HepG2 (cell line): ENCODE results near the gene FAM210A. TPM values are rescaled to one million over a fixed set of nuclear protein-coding genes. Genes with fewer than 3 reads are reported as not detected.

Experiments used
- ATAC-seq: fragments of 200-7000 bp; cut with Tn5 transposase; 3 replicates; pipeline ENCODE4 v1.9.1; 2020; ENCODE audit warnings: mild to moderate bottlenecking, moderate library complexity
- BruUV-seq: library from RNA; stranded (reverse); fragments of 400-500 nt; replicated peaks from 2 replicates; lab custom pipeline; 2021; lab: Mats Ljungman, UMichigan
- CTCF ChIA-PET: fragments of 300-600 bp; formaldehyde crosslinking; extraction: SDS; loops from one replicate; lab custom pipeline; 2021; ENCODE audit warnings: low total read pairs, inconsistent platforms, low intra/inter-chr PET ratio; lab: Yijun Ruan, JAX
- POLR2A ChIA-PET: fragments of 350-600 bp; sonication (Branson Sonifier 250); formaldehyde crosslinking; loops from one replicate; lab custom pipeline; 2020; ENCODE audit warnings: antibody characterized with exemption, inconsistent platforms; lab: Yijun Ruan, JAX
- DNase-seq: peaks from one replicate; pipeline ENCODE4 v3.0.0-alpha.2; 2015; ENCODE audit warnings: low spot score
- FAIRE-seq: peaks from 3 replicates; lab custom pipeline; 2011; peaks lifted over from hg19 to GRCh38; lab: Jason Lieb, UNC
- H2AFZ ChIP-seq: one replicate; pipeline ENCODE4 v1.6.1; 2011; ENCODE audit warnings: low read length, inconsistent platforms
- H3K27ac ChIP-seq: fragments of 300-600 bp; 3 replicates; pipeline ENCODE4 v1.8.0; 2011; ENCODE audit warnings: mixed run types, mild to moderate bottlenecking, mixed read lengths, low read length, inconsistent platforms; ENCODE audit not compliant: insufficient read depth; ENCODE audit errors: extremely low read length
- H3K27me3 ChIP-seq, 2 experiments: fragments of 200-600 bp in 1 of 2; 2 replicates in 1 of 2; 3 replicates in 1 of 2; pipeline versions ENCODE4 v1.6.0 to v1.8.0; 2011; ENCODE audit warnings: low read length in 2 of 2, mild to moderate bottlenecking in 2 of 2, moderate library complexity in 2 of 2, inconsistent platforms in 1 of 2; ENCODE audit not compliant: insufficient read depth in 2 of 2, control insufficient read depth in 1 of 2
- H3K36me3 ChIP-seq, 2 experiments: fragments of 200-600 bp in 1 of 2; replicated peaks in 1 of 2; 2 replicates in 1 of 2; 3 replicates in 1 of 2; pipeline versions ENCODE4 v1.5.1 to v1.8.0; 2011; ENCODE audit warnings: low read length in 2 of 2, inconsistent platforms in 1 of 2; ENCODE audit not compliant: insufficient read depth in 2 of 2, control insufficient read depth in 1 of 2
- H3K4me1 ChIP-seq: 2 replicates; pipeline ENCODE4 v1.5.1; 2012; ENCODE audit warnings: low read length, inconsistent platforms; ENCODE audit not compliant: insufficient read depth
- H3K4me2 ChIP-seq: 2 replicates; pipeline ENCODE4 v1.6.0; 2011; ENCODE audit warnings: low read depth, low read length, inconsistent platforms
- H3K4me3 ChIP-seq, 3 experiments: fragments of 200-600 bp in 1 of 3; sonication (generic), shearing (Covaris generic) in 1 of 3; replicated peaks in 1 of 3; 2 replicates each; pipeline ENCODE4 v1.5.1; 2011 to 2016; ENCODE audit warnings: low read length in 3 of 3, inconsistent platforms in 2 of 3, low read depth in 2 of 3, mild to moderate bottlenecking in 2 of 3, control low read depth in 1 of 3, mixed read lengths in 1 of 3; ENCODE audit not compliant: insufficient read depth in 1 of 3
- H3K79me2 ChIP-seq: one replicate; pipeline ENCODE4 v1.6.1; 2011; ENCODE audit warnings: low read length, inconsistent platforms; ENCODE audit not compliant: insufficient read depth
- H3K9ac ChIP-seq: 2 replicates; pipeline ENCODE4 v1.6.0; 2011; ENCODE audit warnings: mild to moderate bottlenecking, low read depth, low read length, inconsistent platforms; ENCODE audit not compliant: insufficient read depth
- H3K9me3 ChIP-seq: 2 replicates; pipeline ENCODE4 v1.5.1; 2012; ENCODE audit warnings: mild to moderate bottlenecking, low read length
- H4K20me1 ChIP-seq: 2 replicates; pipeline ENCODE4 v1.6.0; 2011; ENCODE audit warnings: inconsistent platforms, mild to moderate bottlenecking, low read length, moderate library complexity; ENCODE audit not compliant: insufficient read depth
- EED ChIP-seq: sonication (generic); formaldehyde crosslinking; IDR thresholded peaks from 2 replicates; pipeline ENCODE4 v1.5.0; 2020; ENCODE audit warnings: mild to moderate bottlenecking, missing genetic modification reagents
- MATR3 ChIP-seq: sonication (generic); formaldehyde crosslinking; IDR thresholded peaks from 2 replicates; pipeline ENCODE4 v1.4.0; 2020; ENCODE audit warnings: missing genetic modification reagents
- MIER3 ChIP-seq: IDR thresholded peaks from 2 replicates; pipeline ENCODE4 v1.6.1; 2016; ENCODE audit warnings: missing compliant biosample characterization, borderline replicate concordance
- MYNN ChIP-seq: sonication (generic); formaldehyde crosslinking; IDR thresholded peaks from 2 replicates; pipeline ENCODE4 v1.4.0; 2020; ENCODE audit warnings: mild to moderate bottlenecking, low read depth, missing genetic modification reagents
- TSC22D2 ChIP-seq: sonication (generic); formaldehyde crosslinking; IDR thresholded peaks from 2 replicates; pipeline ENCODE4 v1.5.1; 2020; ENCODE audit warnings: missing genetic modification reagents, mild to moderate bottlenecking, borderline replicate concordance
- ZNF143 ChIP-seq: sonication (generic); formaldehyde crosslinking; IDR thresholded peaks from 2 replicates; pipeline ENCODE4 v1.4.0; 2020; ENCODE audit warnings: missing genetic modification reagents
- WGBS: methylation state at CpG from one replicate; pipeline ENCODE4 v1.1.6; 2017; ENCODE audit warnings: low lambda C conversion rate; 5-methylcytosine and 5-hydroxymethylcytosine counted together
- in situ Hi-C: cut with HindIII; loops from 2 replicates; pipeline ENCODE4 v1.10.0; 2017; ENCODE audit warnings: low pct_unique_long_range_greater_than_20kb; ENCODE audit not compliant: extremely low pct_ligation_motif_present
- intact Hi-C: fragments of 100-400 bp; cut with micrococcal nuclease; formaldehyde crosslinking; loops from one replicate; pipeline ENCODE4 v1.10.0; 2022; ENCODE audit not compliant: unreplicated experiment
- polyA plus RNA-seq, 8 experiments: library from polyadenylated mRNA; depleted of rRNA in 3 of 8; stranded (reverse) in 7 of 8; unstranded in 1 of 8; fragments of >200 nt; fragmentation: Illumina TruSeq in 4 of 8; extraction: Trizol in 4 of 8; gene quantifications; 2 replicates each; pipeline versions ENCODE4 v1.2.1 to v1.2.3, GENCODE V29; 2011 to 2016; ENCODE audit warnings: low read depth in 4 of 8, missing spikeins in 1 of 8, mixed read lengths in 1 of 8; ENCODE audit not compliant: insufficient read depth in 1 of 8
- total RNA-seq, 5 experiments: library from RNA; depleted of rRNA; stranded (reverse); fragments of >200 nt; fragmentation: Illumina TruSeq; extraction: Trizol; gene quantifications; 2 replicates each; pipeline ENCODE4 v1.2.3, GENCODE V29; 2016; ENCODE audit warnings: low read depth in 1 of 5
- TF ChIP-seq, protein P1 (sequence below): sonication (generic); formaldehyde crosslinking; IDR thresholded peaks from 2 replicates; pipeline ENCODE4 v1.5.0; 2020; ENCODE audit warnings: mild to moderate bottlenecking, missing genetic modification reagents

The FAM210A gene
- total and polyA plus RNA-seq, 2 of the 13 experiments (the other 11 are each of a cell fraction or from before 2014, with no cell fraction given) = 33.2 to 37.5 TPM

DNA sequence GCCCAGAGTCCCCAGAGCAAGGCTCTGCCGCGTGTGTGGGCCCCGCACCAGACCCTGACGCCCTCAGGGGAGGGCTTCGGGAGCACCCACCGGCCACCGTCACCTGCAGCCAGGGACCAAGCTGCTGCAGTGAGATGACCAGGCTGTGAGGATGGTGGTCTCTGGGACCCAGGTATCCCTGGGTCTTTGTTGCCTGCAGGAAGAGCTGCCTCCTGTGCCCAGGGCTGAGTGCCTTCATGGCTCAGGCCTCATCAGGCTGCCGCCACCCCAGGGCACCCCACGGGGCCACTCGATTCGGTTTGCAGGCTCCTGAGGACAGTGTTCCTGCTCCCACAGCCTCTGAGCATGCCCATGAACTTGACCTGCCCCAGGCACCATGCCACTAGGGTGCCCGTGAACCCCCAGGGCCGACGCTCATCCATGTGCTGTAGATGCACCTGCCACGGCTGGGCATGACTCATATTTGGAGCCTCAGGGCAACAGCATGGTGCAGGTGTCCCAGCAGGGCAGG lies 109.8 kb downstream of the FAM210A start:
- ATAC-seq (no peak), DNase-seq (no peak), FAIRE-seq (no peak)
- H3K36me3 ChIP-seq = no peaks in the 10 kb centered on the region
- in situ Hi-C loops (no loop called here), intact Hi-C loops (no loop called here)
- TF ChIP-seq MYNN (CRISPR knock-in tag) = no peak
- TF ChIP-seq EED = no peak
- no peak for TF ChIP-seq ZNF143 (CRISPR knock-in tag)
- TF ChIP-seq, protein P1, sequence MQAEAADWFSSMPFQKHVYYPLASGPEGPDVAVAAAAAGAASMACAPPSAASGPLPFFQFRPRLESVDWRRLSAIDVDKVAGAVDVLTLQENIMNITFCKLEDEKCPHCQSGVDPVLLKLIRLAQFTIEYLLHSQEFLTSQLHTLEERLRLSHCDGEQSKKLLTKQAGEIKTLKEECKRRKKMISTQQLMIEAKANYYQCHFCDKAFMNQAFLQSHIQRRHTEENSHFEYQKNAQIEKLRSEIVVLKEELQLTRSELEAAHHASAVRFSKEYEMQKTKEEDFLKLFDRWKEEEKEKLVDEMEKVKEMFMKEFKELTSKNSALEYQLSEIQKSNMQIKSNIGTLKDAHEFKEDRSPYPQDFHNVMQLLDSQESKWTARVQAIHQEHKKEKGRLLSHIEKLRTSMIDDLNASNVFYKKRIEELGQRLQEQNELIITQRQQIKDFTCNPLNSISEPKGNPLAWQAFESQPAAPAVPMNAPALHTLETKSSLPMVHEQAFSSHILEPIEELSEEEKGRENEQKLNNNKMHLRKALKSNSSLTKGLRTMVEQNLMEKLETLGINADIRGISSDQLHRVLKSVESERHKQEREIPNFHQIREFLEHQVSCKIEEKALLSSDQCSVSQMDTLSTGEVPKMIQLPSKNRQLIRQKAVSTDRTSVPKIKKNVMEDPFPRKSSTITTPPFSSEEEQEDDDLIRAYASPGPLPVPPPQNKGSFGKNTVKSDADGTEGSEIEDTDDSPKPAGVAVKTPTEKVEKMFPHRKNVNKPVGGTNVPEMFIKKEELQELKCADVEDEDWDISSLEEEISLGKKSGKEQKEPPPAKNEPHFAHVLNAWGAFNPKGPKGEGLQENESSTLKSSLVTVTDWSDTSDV (CRISPR knock-in tag) = no peak
- no peak for TF ChIP-seq MATR3 (CRISPR knock-in tag)
- TF ChIP-seq MIER3 (CRISPR knock-in tag) = no peak
- TF ChIP-seq TSC22D2 (CRISPR knock-in tag) = no peak
- H4K20me1 ChIP-seq = no peaks in the 10 kb centered on the region
- no peak overlapping the region for H2AFZ ChIP-seq
- H3K27ac ChIP-seq = no peak overlapping the region
- no peak overlapping the region for H3K4me2 ChIP-seq
- CTCF ChIA-PET = no interaction called here
- no peaks in the 10 kb centered on the region for H3K79me2 ChIP-seq
- H3K4me1 ChIP-seq = peaks cover 8% of the 10 kb centered on the region; the same call in 1 of the 2 replicates
- POLR2A ChIA-PET = no interaction called here
- H3K9ac ChIP-seq = no peak overlapping the region
- 93% methylated on average over 3 of the region's 15 CpGs for WGBS
- H3K9me3 ChIP-seq = no peaks in the 10 kb centered on the region
- H3K4me3 ChIP-seq = no peak overlapping the region
- BruUV-seq = no TSS peak
- H3K27me3 ChIP-seq = no peaks in the 10 kb centered on the region
